GM19438 (cell line): Measurements from ENCODE around the gene VPS39.
"Not testable (repeated sequence)": the region's sequence is repeated elsewhere in the genome, so short reads cannot be mapped to it uniquely, and the experiment has no call there.

ENCODE experiments used
- ATAC-seq: cut with Tn5 transposase; IDR thresholded peaks from one replicate; pipeline ENCODE4 v1.9.1; 2021; ENCODE audit warnings: low read depth; ENCODE audit not compliant: unreplicated experiment

Gene VPS39, protein sequence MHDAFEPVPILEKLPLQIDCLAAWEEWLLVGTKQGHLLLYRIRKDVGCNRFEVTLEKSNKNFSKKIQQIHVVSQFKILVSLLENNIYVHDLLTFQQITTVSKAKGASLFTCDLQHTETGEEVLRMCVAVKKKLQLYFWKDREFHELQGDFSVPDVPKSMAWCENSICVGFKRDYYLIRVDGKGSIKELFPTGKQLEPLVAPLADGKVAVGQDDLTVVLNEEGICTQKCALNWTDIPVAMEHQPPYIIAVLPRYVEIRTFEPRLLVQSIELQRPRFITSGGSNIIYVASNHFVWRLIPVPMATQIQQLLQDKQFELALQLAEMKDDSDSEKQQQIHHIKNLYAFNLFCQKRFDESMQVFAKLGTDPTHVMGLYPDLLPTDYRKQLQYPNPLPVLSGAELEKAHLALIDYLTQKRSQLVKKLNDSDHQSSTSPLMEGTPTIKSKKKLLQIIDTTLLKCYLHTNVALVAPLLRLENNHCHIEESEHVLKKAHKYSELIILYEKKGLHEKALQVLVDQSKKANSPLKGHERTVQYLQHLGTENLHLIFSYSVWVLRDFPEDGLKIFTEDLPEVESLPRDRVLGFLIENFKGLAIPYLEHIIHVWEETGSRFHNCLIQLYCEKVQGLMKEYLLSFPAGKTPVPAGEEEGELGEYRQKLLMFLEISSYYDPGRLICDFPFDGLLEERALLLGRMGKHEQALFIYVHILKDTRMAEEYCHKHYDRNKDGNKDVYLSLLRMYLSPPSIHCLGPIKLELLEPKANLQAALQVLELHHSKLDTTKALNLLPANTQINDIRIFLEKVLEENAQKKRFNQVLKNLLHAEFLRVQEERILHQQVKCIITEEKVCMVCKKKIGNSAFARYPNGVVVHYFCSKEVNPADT

GRCh38 chr15:42207674-42208579, at the start of gene VPS39:
TSS of gene VPS39 (minus strand) at chr15:42208304. CDS start at chr15:42208153, 151 bp downstream.
- ATAC-seq = peak; percentile 91

GRCh38 chr15:42253300-42253699, 45.2 kb upstream of the VPS39 start:
- no peak for ATAC-seq

DNA sequence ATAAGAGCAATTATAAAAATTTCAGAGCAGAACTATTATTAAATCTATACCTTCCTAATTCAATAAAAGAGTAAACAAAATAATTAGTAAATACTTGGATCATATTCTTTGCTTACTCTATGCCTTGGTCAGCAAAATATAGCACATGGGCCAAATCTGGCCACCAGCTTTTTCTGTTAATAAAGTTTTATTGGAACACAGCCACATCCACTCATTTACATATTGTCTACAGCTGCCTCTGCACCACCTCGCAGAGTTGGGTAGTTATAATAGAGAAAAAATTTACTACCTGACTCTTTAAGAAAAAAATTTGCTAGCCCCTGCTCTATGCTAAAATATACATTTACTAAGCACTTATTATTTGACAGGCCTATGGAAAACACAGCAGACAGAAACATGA, 32.7 kb upstream of the VPS39 start:
- no peak for ATAC-seq

- no peak for ATAC-seq
These were observed 31.6 kb upstream of the VPS39 start for GRCh38 chr15:42239528-42240182.

GRCh38 chr15:42233107-42233506, 25.0 kb upstream of the VPS39 start:
- no peak for ATAC-seq

DNA sequence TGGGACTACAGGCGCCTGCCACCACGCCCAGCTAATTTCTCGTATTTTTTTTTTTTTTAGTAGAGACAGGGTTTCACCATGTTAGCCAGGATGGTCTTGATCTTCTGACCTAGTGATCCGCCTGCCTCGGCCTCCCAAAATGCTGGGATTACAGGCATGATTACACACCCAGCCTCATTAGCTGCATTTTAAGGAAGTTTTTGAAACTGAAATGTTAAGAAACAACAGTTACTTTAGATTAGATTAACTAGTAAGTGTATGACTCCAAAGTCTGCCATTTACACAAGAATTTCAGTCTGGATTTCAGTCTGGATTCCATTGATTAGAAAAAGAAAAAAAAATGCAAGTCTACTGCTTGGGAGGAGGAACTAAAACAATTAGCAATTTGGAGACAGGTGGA, 24.5 kb upstream of the VPS39 start:
- no peak for ATAC-seq

GRCh38 chr15:42231088-42231487, 23.0 kb upstream of the VPS39 start:
- no peak for ATAC-seq

DNA sequence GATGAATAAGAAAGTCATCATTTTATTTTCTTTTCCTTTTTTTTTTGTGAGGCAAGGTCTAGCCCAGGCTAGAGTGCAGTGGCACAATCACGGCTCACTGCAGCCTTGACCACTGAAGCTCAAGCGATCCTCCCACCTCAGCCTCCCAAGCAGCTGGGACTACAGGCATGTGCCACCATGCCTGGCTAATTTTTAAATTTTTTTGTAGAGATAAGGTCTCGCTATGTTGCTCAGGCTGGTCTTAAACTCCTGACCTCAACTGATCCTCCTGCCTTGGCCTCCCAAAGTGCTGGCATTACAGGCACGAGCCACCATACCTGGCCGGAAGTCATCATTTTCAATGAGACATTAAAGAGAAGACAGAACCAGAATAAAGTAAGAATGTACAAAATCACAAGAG, 20.9 kb upstream of the VPS39 start:
- not testable (repeated sequence) for ATAC-seq

- no peak for ATAC-seq
These were observed 19.9 kb upstream of the VPS39 start for GRCh38 chr15:42228036-42228435.

DNA sequence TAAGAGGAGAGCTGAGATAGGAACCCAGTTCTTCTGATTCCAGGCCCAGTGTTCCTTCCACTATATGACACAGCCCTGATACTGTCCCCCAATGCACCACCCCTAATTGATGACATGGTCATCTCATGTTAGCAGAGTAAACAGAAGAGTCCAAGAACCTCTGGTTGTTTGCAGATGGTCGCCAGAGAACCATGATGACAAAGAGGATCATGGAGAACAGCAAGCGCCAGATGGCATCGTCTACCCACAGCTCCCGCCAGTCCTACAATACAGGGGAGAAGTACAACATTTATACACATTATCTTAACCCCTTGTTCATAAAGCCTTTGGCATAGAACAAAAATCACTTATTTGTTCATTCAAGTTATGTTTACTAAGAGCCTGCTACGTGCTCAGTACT, 18.5 kb upstream of the VPS39 start:
- ATAC-seq = no peak

DNA sequence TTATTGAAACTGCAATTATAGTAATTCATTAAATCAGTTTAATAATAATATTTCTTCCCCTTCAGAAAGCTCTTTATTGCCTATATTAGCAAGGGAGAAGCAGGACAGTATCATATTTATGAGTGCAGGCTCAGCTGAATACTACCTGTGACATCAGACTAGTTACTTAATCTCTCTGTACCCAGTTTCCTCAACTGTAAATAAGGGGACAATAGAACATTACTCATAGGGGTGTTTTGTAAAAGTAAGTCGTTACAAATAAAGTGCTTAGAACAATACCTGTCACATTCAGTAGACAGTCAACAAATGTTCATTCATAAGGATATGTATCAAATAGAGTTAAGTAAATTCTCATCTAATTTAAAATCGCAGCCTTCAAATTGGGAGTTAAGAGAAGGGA, 12.1 kb upstream of the VPS39 start:
- no peak for ATAC-seq

DNA sequence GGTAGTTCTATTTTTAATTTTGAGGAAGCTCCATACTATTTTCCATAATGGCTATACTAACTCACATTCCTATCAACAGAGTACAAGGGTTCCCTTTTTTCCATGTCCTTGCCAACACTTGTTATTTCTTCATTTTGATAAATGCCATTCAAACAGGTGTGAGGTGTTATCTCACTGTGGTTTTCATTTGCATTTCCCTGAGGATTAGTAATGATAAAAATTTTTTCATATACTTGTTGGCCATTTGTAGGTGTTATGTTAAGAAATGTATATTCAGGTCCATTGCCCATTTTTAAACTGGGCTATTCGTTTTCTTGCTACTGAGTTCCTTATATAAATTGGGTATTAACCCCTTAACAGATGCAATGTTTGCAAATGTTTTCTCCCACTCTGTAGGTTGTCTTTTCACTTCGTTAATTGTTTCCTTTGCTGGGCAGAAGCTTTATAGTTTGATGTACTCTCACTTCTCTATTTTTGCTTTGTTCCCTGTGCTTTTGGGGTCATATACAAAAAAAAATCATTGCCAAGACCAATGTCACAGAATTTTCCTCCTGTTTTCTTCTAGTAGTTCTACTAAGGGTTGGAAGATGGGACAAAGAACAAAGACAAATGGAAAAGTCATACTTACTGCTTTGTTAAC, 11.0 kb upstream of the VPS39 start:
- no peak for ATAC-seq

- ATAC-seq = no peak
These were observed 9.5 kb upstream of the VPS39 start for GRCh38 chr15:42217568-42217967.

GRCh38 chr15:42215913-42216829, 8.1 kb upstream of the VPS39 start:
- no peak for ATAC-seq

DNA sequence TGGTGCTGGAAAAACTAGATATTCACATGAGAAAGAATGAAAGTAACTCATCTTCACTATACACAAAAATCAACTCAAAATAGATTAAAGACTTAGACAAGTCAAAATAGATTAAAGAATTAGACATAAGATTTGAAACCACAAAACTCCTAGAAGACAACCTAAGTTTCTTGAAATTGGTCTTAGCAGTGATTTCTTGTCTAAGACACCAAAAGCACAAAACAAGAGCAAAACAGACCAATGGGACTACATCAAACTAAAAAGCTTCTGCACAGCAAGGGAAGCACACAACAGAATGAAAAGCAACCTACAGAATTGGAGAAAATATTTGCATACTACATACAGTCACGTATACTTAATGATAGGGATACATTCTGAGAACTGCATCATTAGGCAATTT, 6.5 kb upstream of the VPS39 start:
- no peak for ATAC-seq

- no peak for ATAC-seq
These were observed 5.4 kb upstream of the VPS39 start for GRCh38 chr15:42213511-42213910.

- no peak for ATAC-seq
These were observed 2.6 kb upstream of the VPS39 start for GRCh38 chr15:42210696-42211095.

GRCh38 chr15:42206406-42206805, 1.7 kb downstream of the VPS39 start:
- no peak for ATAC-seq

GRCh38 chr15:42203891-42204290, 4.2 kb downstream of the VPS39 start:
- ATAC-seq = no peak
